Muscle of leg (tissue), 11 donors: ENCODE measurements around the gene FALEC. TPM values are rescaled to one million over a fixed set of nuclear protein-coding genes. Genes with fewer than 3 reads are reported as not detected.

Source experiments
- DNase-seq: peaks from one replicate; pipeline ENCODE4 v3.0.0; 2013
- H3K27ac ChIP-seq: one replicate; pipeline ENCODE4 v1.5.1; 2013; ENCODE audit warnings: mild to moderate bottlenecking, low read length, control low read depth
- H3K27me3 ChIP-seq: one replicate; pipeline ENCODE4 v1.6.1; 2013; ENCODE audit warnings: low read length; ENCODE audit not compliant: control insufficient read depth, insufficient read depth
- H3K36me3 ChIP-seq: one replicate; pipeline ENCODE4 v1.6.1; 2013; ENCODE audit warnings: low read length; ENCODE audit not compliant: control insufficient read depth, insufficient read depth
- H3K4me1 ChIP-seq: one replicate; pipeline ENCODE4 v1.6.1; 2013; ENCODE audit warnings: low read length; ENCODE audit not compliant: control insufficient read depth, insufficient read depth
- H3K4me3 ChIP-seq: one replicate; pipeline ENCODE4 v1.5.1; 2013; ENCODE audit warnings: low read length, control low read depth
- H3K9me3 ChIP-seq: replicated peaks from 2 replicates; pipeline ENCODE4 v1.6.1; 2013; ENCODE audit warnings: low read depth, low read length; ENCODE audit not compliant: control insufficient read depth
- WGBS: methylation state at CpG from one replicate; pipeline ENCODE4 v1.1.5; 2013; ENCODE audit warnings: missing lambda C conversion rate; ENCODE audit not compliant: insufficient coverage; 5-methylcytosine and 5-hydroxymethylcytosine counted together
- polyA plus RNA-seq, 8 donors: library from polyadenylated mRNA; unstranded; fragments of 120-200 nt; gene quantifications; one replicate each; pipeline versions ENCODE4 v1.2.1 to v1.2.3, GENCODE V29; 2013; ENCODE audit warnings: inconsistent platforms in 1 of 8, low replicate concordance in 1 of 8; ENCODE audit not compliant: insufficient read length in 8 of 8, insufficient read depth in 1 of 8
- total RNA-seq: library from RNA; stranded (reverse); fragments of 120-200 nt; gene quantifications from one replicate; pipeline ENCODE4 v1.2.4, GENCODE V29; 2013

Gene FALEC
- total and polyA plus RNA-seq, 9 donors, result 0.32 to 1.6 (median 0.74) TPM; not detected in 1

DNA sequence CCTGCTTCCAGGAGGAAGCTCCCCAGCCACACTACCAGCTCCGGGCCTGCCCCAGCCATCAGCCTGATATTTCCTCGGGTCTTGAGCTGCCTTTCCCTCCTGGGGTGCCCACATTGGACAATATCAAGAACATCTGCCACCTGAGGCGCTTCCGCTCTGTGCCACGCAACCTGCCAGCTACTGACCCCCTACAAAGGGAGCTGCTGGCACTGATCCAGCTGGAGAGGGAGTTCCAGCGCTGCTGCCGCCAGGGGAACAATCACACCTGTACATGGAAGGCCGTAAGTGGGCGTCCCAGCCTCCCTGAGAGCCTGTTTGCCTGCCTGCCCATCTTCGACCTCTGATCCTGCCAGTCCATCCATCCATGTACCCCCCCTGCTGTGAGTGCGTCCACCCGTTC, 4.0 kb upstream of the FALEC start:
- no peak overlapping the region for H3K4me3 ChIP-seq
- no peaks in the 10 kb centered on the region for H3K27me3 ChIP-seq
- DNase-seq, result no peak
- H3K4me1 ChIP-seq, result peaks cover 36% of the 10 kb centered on the region
- H3K27ac ChIP-seq, result no peak overlapping the region
- 92% methylated on average over 12 of the region's 12 CpGs for WGBS
- H3K9me3 ChIP-seq, result no peaks in the 10 kb centered on the region
- peaks cover 24% of the 10 kb centered on the region for H3K36me3 ChIP-seq

DNA sequence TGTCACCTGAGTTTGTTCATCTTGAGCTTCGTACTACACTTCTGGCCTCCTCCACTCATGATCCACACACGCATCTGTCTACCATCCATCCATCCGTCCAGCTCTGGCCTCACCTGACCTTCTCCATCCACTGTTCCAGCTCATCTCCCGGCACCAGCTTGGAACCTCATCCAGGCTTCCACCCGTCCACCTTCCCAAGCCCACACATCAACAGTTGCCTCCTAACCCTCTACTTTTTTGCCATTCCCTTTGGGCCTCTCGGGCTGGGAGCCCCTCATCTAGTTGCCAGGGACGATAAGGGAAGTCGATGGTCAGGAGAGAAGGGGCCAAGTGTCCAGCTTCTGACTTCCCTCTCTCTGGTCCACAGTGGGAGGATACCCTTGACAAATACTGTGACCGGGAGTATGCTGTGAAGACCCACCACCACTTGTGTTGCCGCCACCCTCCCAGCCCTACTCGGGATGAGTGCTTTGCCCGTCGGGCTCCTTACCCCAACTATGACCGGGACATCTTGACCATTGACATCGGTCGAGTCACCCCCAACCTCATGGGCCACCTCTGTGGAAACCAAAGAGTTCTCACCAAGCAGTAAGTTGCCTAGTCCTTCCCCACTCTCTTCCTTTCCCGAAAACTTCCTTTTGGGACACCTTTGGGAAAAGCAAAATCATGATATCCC, 3.4 kb upstream of the FALEC start:
- Histone ChIP-seq H3K36me3 (peaks cover 18% of the 10 kb centered on the region), H3K27ac (no peak overlapping the region), H3K4me1 (peaks cover 36% of the 10 kb centered on the region), H3K9me3 (no peaks in the 10 kb centered on the region), H3K27me3 (no peaks in the 10 kb centered on the region), H3K4me3 (no peak overlapping the region)
- DNase-seq, result no peak
- WGBS, result 90% methylated on average over 17 of the region's 17 CpGs

- Histone ChIP-seq H3K9me3 (no peaks in the 10 kb centered on the region), H3K36me3 (peaks cover 18% of the 10 kb centered on the region), H3K4me3 (no peak overlapping the region), H3K27ac (no peak overlapping the region), H3K27me3 (no peaks in the 10 kb centered on the region), H3K4me1 (peaks cover 35% of the 10 kb centered on the region)
- no peak for DNase-seq
- WGBS, result no CpG with 5 or more reads among the region's 2 CpGs
Observed at GRCh38 chr1:150512846-150513245, 2.7 kb upstream of the FALEC start.

- Histone ChIP-seq H3K27ac (no peak overlapping the region), H3K27me3 (no peaks in the 10 kb centered on the region), H3K4me1 (peaks cover 30% of the 10 kb centered on the region), H3K36me3 (peaks cover 13% of the 10 kb centered on the region), H3K9me3 (no peaks in the 10 kb centered on the region), H3K4me3 (no peak overlapping the region)
- no peak for DNase-seq
- 53% methylated on average over 6 of the region's 7 CpGs for WGBS
Observed at GRCh38 chr1:150513351-150513791, 2.2 kb upstream of the FALEC start.

DNA sequence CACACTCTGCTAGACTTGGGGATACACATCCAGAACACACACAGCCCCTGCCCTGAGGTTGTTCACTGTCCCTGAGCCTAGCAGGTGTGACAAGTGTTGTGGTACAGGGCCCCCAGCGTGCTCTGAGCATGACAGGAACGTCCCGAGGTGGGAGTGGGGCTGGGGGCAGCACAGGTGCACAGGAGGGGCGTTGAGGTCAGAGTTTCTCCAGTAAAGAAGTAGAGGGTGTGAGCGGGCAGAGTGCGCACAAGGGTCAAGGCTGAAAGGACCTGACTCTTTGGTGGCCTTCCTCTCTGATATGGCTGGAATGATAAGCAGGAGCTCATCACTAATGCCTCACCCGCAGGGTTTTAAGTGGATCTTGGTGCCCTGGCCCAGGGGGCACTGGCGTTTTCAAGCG, 1.3 kb upstream of the FALEC start:
- Histone ChIP-seq H3K36me3 (peaks cover 11% of the 10 kb centered on the region), H3K4me1 (peaks cover 30% of the 10 kb centered on the region), H3K27ac (no peak overlapping the region), H3K27me3 (no peaks in the 10 kb centered on the region), H3K9me3 (no peaks in the 10 kb centered on the region), H3K4me3 (no peak overlapping the region)
- 90% methylated on average over 9 of the region's 9 CpGs for WGBS
- DNase-seq, result no peak

- no peak for DNase-seq
- H3K36me3 ChIP-seq, result peaks cover 11% of the 10 kb centered on the region
- no peaks in the 10 kb centered on the region for H3K9me3 ChIP-seq
- 15% methylated on average over 18 of the region's 21 CpGs for WGBS
- peak overlapping the region; percentile 93 for H3K27ac ChIP-seq
- H3K27me3 ChIP-seq, result no peaks in the 10 kb centered on the region
- H3K4me3 ChIP-seq, result peak overlapping the region; percentile 76
- peaks cover 30% of the 10 kb centered on the region for H3K4me1 ChIP-seq
Observed at GRCh38 chr1:150514913-150515327, 632 bp upstream of the FALEC start.

GRCh38 chr1:150516050-150516591, 569 bp downstream of the FALEC start:
- Histone ChIP-seq H3K4me3 (peak overlapping the region; percentile 76), H3K4me1 (peaks cover 30% of the 10 kb centered on the region), H3K27ac (peak overlapping the region; percentile 72), H3K9me3 (no peaks in the 10 kb centered on the region), H3K27me3 (no peaks in the 10 kb centered on the region), H3K36me3 (peaks cover 5% of the 10 kb centered on the region)
- WGBS, result 3% methylated on average over 11 of the region's 19 CpGs
- DNase-seq, result peak; percentile 56

DNA sequence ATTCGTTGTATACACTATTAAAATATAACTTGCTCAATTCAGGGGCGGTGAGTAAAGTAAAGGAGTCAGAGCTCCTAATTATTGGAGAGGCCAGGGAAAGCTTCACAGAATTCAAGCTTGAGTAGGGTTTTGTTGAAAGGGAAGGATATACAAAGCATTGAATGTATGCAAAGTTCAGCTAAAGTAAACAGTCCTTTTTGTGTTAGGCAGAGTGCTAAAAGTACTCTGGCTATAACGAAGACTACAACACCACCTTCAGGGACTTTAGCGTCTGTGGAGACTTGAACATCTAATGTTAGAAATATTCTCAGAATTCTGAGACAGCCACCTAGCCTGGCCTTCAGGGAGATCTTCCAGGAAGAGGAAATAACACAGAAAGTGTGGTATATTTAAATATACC, 1.1 kb downstream of the FALEC start:
- peak overlapping the region; percentile 51 for H3K27ac ChIP-seq
- WGBS, result no CpG with 5 or more reads among the region's 4 CpGs

DNA sequence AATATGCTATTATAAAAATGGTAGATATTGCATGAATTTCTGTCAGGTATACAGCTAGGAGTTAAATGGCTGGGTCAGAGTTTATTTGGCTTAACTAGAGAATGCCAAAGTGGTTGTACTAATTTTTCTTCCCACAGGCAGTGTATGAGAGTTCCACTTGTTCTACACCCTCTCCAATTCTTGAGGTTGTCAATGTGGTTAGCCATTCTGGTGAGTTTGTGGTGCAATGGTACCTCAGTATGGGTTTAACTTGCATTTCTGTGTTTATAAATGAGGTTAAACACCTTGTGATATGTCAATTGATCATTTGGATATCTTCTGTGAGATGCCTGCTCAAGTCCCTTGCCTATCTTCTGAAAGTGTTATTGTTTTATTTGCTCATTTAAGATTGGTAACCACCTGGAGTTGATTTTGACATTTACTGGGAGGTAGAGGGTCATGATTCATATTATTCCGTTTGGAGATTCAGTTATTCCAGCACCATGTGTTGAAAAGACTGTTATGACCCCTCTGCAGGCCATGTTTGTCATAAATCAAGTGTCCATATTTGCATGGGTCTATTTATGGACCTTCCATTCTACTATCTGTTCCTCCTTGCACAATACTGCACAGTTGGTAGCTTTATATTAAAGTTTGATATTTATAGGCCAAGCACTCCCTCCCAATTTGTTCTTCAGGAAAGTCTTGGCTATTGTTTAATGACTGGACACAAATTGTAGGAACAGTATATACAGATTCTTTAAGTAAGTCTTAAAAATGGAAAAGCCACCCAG, 5.8 kb downstream of the FALEC start:
- DNase-seq, result no peak
- Histone ChIP-seq H3K36me3 (no peaks in the 10 kb centered on the region), H3K27ac (no peak overlapping the region), H3K27me3 (no peaks in the 10 kb centered on the region), H3K4me3 (no peak overlapping the region), H3K4me1 (peaks cover 5% of the 10 kb centered on the region), H3K9me3 (no peaks in the 10 kb centered on the region)
- no CpG with 5 or more reads among the region's 1 CpG for WGBS

More for the DNA sequence above, 1.1 kb downstream of the FALEC start:
- DNase-seq, result no peak
- peaks cover under 1% of the 10 kb centered on the region for H3K36me3 ChIP-seq
- no peaks in the 10 kb centered on the region for H3K9me3 ChIP-seq
- H3K27me3 ChIP-seq, result no peaks in the 10 kb centered on the region
- H3K4me3 ChIP-seq, result no peak overlapping the region
- peaks cover 30% of the 10 kb centered on the region for H3K4me1 ChIP-seq

- no peaks in the 10 kb centered on the region for H3K9me3 ChIP-seq
- H3K27ac ChIP-seq, result no peak overlapping the region
- DNase-seq, result no peak
- H3K36me3 ChIP-seq, result no peaks in the 10 kb centered on the region
- no peak overlapping the region for H3K4me3 ChIP-seq
- 100% methylated on average over 2 of the region's 3 CpGs for WGBS
- peaks cover 4% of the 10 kb centered on the region for H3K4me1 ChIP-seq
- H3K27me3 ChIP-seq, result no peaks in the 10 kb centered on the region
Observed at GRCh38 chr1:150525348-150525747, 9.8 kb downstream of the FALEC start.
